HepG2 (cell line): Measurements from ENCODE around the gene REM2. TPM values are rescaled to one million over a fixed set of nuclear protein-coding genes. Genes with fewer than 3 reads are reported as not detected.

Experiments
- GZF1 ChIP-seq: sonication (generic); formaldehyde crosslinking; IDR thresholded peaks from 2 replicates; pipeline ENCODE4 v1.5.1; 2020; ENCODE audit warnings: mild to moderate bottlenecking, missing genetic modification reagents
- HNF4G ChIP-seq, 2 experiments: sonication (generic) in 1 of 2; formaldehyde crosslinking in 1 of 2; IDR thresholded peaks; 2 replicates each; pipeline versions ENCODE4 v1.4.0 to v1.6.1; 2011 to 2020; ENCODE audit warnings: borderline replicate concordance in 2 of 2, low read depth in 2 of 2, mild to moderate bottlenecking in 2 of 2, low read length in 1 of 2, missing genetic modification reagents in 1 of 2, moderate library complexity in 1 of 2
- POGK ChIP-seq: sonication (generic); formaldehyde crosslinking; conservative IDR thresholded peaks from 2 replicates; pipeline ENCODE4 v1.8.0; 2022; ENCODE audit warnings: mild to moderate bottlenecking, moderate library complexity, missing genetic modification reagents
- PRPF4 ChIP-seq: fragments of 200-400 bp; formaldehyde crosslinking; IDR thresholded peaks from 2 replicates; pipeline ENCODE4 v1.6.1; 2016; ENCODE audit warnings: low read length, low read depth; ENCODE audit not compliant: poor library complexity, severe bottlenecking
- SNRNP70 ChIP-seq: fragments of 200-400 bp; formaldehyde crosslinking; IDR thresholded peaks from 2 replicates; pipeline ENCODE4 v1.6.1; 2017; ENCODE audit warnings: mild to moderate bottlenecking, low read depth, low read length, moderate library complexity
- TBX2 ChIP-seq: sonication (generic); formaldehyde crosslinking; IDR thresholded peaks from 2 replicates; pipeline ENCODE4 v1.5.0; 2020; ENCODE audit warnings: missing genetic modification reagents, mild to moderate bottlenecking, borderline replicate concordance
- ZBED4 ChIP-seq: sonication (generic); formaldehyde crosslinking; IDR thresholded peaks from 2 replicates; pipeline ENCODE4 v1.4.0; 2020; ENCODE audit warnings: missing genetic modification reagents, borderline replicate concordance
- ZHX2 ChIP-seq, 2 experiments: sonication (generic) in 1 of 2; formaldehyde crosslinking in 1 of 2; IDR thresholded peaks; 2 replicates each; pipeline versions ENCODE4 v1.6.1 to v1.9.0; 2014 to 2022; ENCODE audit warnings: antibody characterized with exemption in 1 of 2, borderline replicate concordance in 1 of 2, inconsistent platforms in 1 of 2, low read depth in 1 of 2, missing genetic modification reagents in 1 of 2
- ZNF138 ChIP-seq: sonication (generic); formaldehyde crosslinking; IDR thresholded peaks from 2 replicates; pipeline ENCODE4 v1.5.0; 2020; ENCODE audit warnings: mild to moderate bottlenecking, low read depth, missing genetic modification reagents
- ZNF546 ChIP-seq: sonication (generic); formaldehyde crosslinking; conservative IDR thresholded peaks from 2 replicates; pipeline ENCODE4 v1.8.1; 2023; ENCODE audit warnings: mild to moderate bottlenecking, missing genetic modification reagents
- ZNF556 ChIP-seq: sonication (generic); formaldehyde crosslinking; IDR thresholded peaks from 2 replicates; pipeline ENCODE4 v1.4.0; 2020; ENCODE audit warnings: mild to moderate bottlenecking, missing genetic modification reagents, borderline replicate concordance
- ZNF660 ChIP-seq: sonication (generic); formaldehyde crosslinking; IDR thresholded peaks from 2 replicates; pipeline ENCODE4 v1.5.1; 2020; ENCODE audit warnings: mild to moderate bottlenecking, low read depth, missing genetic modification reagents, borderline replicate concordance
- polyA plus RNA-seq, 8 experiments: library from polyadenylated mRNA; depleted of rRNA in 3 of 8; stranded (reverse) in 7 of 8; unstranded in 1 of 8; fragments of >200 nt; fragmentation: Illumina TruSeq in 4 of 8; extraction: Trizol in 4 of 8; gene quantifications; 2 replicates each; pipeline versions ENCODE4 v1.2.1 to v1.2.3, GENCODE V29; 2011 to 2016; ENCODE audit warnings: low read depth in 4 of 8, missing spikeins in 1 of 8, mixed read lengths in 1 of 8; ENCODE audit not compliant: insufficient read depth in 1 of 8
- total RNA-seq, 5 experiments: library from RNA; depleted of rRNA; stranded (reverse); fragments of >200 nt; fragmentation: Illumina TruSeq; extraction: Trizol; gene quantifications; 2 replicates each; pipeline ENCODE4 v1.2.3, GENCODE V29; 2016; ENCODE audit warnings: low read depth in 1 of 5

REM2 gene
- total and polyA plus RNA-seq, 2 of the 13 experiments (the other 11 are each of a cell fraction or from before 2014, with no cell fraction given): 0.20 TPM; not detected in 1

DNA sequence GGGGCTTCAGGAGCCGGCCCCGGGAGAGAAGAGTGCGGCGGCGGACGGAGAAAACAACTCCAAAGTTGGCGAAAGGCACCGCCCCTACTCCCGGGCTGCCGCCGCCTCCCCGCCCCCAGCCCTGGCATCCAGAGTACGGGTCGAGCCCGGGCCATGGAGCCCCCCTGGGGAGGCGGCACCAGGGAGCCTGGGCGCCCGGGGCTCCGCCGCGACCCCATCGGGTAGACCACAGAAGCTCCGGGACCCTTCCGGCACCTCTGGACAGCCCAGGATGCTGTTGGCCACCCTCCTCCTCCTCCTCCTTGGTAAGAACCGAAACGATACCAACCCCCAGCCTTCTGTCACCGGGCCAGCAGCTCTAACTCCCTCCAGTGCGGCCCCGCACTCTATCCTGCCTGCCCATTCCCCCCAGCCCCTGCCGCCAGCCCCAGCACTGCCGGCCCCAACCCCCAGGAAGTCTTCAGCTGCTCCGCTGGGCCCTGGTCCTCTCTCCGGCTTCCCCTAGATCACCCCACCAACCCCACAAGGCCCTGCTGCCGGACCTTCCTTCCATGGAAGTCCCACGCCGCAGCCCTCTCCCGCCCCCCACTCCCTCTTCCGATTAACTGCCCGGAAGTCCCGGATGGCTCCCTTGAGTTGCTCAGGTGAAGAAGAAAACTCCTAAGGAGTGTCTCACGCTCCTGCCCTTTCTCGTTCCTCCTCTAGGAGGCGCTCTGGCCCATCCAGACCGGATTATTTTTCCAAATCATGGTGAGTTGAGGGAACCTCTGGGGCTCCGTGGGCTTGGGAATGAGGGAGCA, 10.8 kb upstream of the REM2 start (continued):
- peak; percentile 5; the same call in 1 of the 2 replicates for TF ChIP-seq ZNF546 (CRISPR knock-in tag)
- TF ChIP-seq PRPF4: no peak
- TF ChIP-seq TBX2 (CRISPR knock-in tag): no peak; the same call in 1 of the 2 replicates
- TF ChIP-seq ZNF138 (CRISPR knock-in tag): no peak
- no peak for TF ChIP-seq HNF4G (IDR thresholded peaks at IDR 0.05; ENCODE audit: borderline replicate concordance, low read depth, low read length)
- no peak for TF ChIP-seq HNF4G (CRISPR knock-in tag; IDR thresholded peaks at IDR 0.05; ENCODE audit: borderline replicate concordance, low read depth)
- TF ChIP-seq ZHX2 (IDR thresholded peaks at IDR 0.05; ENCODE audit: low read depth): 0 out of 2 replicates have a peak, but pooled peaks have one; percentile 43
- TF ChIP-seq ZHX2 (CRISPR knock-in tag; IDR thresholded peaks at IDR 0.05; ENCODE audit: borderline replicate concordance): 0 out of 2 replicates have a peak, but pooled peaks have one; percentile 14
- TF ChIP-seq ZNF660 (CRISPR knock-in tag): no peak
- TF ChIP-seq ZBED4: 0 out of 2 replicates have a peak, but pooled peaks have one; percentile 11
- no peak for TF ChIP-seq POGK (CRISPR knock-in tag)
- no peak; the same call in 1 of the 2 replicates for TF ChIP-seq ZNF556
- TF ChIP-seq SNRNP70: no peak
- TF ChIP-seq GZF1 (CRISPR knock-in tag): peak; percentile 87; the same call in 1 of the 2 replicates
